HG03520 (cell line): Measurements from ENCODE around the gene HPN.
"Not testable (repeated sequence)": the region's sequence is repeated elsewhere in the genome, so short reads cannot be mapped to it uniquely, and the experiment has no call there.

Source experiments
- ATAC-seq: cut with Tn5 transposase; IDR thresholded peaks from one replicate; pipeline ENCODE4 v1.9.1; 2021; ENCODE audit warnings: mild to moderate bottlenecking, moderate library complexity; ENCODE audit not compliant: unreplicated experiment

Gene HPN

DNA sequence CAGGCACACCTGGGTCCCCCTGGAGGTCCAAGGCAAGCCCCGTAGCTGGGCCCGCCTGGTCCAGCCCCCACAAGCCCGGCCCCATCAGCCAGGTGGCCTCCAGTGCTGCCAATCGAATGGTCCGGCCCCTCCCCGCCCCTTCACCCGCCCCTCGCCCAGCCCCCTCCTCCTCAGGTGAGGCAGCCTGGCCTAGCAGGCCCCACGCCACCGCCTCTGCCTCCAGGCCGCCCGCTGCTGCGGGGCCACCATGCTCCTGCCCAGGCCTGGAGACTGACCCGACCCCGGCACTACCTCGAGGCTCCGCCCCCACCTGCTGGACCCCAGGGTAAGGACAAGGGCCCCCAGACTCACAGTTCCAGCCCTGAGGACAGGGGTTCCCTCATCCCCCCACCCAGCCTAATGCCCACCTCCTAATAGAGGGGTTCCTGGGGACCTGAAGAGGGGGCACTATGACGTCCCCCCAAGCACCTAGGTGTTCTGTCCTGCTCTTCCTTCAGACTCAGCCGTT, at the start of gene HPN:
Gene HPN (plus strand): TSS at position 174 of the 508 bp plus-strand sequence. CDS start 786 bp downstream, outside the sequence.
- ATAC-seq, result no peak

- not testable (repeated sequence) for ATAC-seq
Observed at GRCh38 chr19:34992582-34992981, 48.9 kb upstream of the HPN start.

- no peak for ATAC-seq
Observed at GRCh38 chr19:34994286-34994642, 47.3 kb upstream of the HPN start.

DNA sequence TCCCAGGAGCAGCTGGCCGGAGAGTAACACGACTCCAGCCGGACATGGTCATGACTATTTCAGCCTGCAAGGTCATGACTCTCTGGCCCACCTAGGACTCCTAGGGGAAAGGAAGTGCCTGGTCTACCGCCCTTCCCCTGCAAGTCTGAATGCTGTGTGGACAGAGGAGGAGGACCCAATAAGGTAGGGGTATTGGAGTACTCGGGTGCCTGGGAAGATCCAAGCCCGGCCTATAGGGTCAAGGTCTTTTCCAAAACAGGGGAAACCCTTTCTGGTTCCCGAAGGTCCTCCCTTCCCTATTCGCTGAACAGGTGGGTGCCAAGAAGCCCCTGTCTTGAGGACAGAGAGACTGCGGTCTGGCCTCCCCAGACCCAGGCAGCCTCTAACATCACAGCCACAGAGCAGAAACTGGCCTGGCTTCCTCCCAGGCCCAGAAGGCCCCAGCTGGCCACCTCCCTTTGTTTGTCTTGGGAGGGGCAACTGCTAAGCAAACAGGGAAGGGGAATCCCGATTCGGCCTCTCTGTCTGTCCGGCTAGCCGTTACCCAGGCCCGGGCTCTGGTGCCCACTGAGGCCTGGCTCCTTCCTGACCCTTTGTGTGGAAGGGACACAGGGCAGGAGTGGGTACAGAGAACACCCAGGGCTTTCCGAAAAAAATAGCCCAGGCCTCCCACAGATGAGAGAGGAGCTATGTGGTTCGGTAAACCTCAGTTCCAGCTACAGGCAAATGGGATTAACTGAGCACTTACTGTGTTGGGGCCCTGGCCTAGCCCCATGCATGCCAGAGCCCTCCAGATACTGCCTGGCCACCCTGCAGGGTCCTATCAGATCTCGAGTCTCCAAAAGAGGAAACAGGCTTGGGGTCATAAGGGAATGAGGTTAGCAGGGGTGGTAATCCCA, 46.6 kb upstream of the HPN start:
- no peak for ATAC-seq

GRCh38 chr19:34995551-34995950, 46.0 kb upstream of the HPN start:
- no peak for ATAC-seq

DNA sequence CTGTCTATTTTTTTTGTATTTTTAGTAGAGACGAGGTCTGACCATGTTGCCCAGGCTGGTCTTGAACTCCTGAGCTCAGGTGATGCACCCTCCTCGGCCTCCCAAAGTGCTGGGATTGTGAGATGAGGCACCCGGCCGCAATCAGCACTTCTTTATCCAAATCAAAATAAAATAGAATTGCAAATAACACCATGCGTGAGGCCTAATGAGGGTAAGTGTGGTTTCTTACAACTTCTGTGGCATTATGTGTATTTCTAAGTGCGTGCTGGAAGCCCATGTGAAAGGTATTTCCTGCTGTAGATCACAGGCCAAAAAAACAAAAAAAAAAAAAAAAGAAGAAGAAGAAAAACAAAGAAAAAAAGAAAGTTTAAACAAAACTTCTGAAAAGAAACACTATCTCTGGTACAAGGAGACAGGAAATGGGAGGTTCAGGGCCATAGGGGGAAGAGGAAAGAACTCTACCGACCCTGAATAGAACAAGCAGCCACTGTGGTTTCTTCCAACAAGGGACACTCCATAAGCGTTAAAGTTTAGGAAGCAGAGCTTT, 44.4 kb upstream of the HPN start:
- ATAC-seq, result no peak

DNA sequence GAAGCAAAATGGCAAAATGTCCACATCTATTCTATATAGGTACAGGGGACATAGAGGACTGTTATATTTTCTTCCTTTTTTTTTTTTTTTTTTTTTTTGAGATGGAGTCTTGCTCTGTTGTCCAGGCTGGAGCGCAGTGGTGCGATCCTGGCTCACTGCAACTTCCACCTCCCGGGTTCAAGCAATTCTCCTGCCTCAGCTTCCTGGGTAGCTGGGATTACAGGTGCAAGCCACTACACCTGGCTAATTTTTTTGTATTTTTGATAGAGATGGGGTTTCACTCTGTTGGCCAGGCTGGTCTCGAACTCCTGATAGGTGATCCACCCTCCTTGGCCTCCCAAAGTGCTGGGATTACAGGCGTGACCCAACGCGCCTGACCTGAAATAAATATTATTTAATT, 43.3 kb upstream of the HPN start:
- ATAC-seq, result not testable (repeated sequence)

DNA sequence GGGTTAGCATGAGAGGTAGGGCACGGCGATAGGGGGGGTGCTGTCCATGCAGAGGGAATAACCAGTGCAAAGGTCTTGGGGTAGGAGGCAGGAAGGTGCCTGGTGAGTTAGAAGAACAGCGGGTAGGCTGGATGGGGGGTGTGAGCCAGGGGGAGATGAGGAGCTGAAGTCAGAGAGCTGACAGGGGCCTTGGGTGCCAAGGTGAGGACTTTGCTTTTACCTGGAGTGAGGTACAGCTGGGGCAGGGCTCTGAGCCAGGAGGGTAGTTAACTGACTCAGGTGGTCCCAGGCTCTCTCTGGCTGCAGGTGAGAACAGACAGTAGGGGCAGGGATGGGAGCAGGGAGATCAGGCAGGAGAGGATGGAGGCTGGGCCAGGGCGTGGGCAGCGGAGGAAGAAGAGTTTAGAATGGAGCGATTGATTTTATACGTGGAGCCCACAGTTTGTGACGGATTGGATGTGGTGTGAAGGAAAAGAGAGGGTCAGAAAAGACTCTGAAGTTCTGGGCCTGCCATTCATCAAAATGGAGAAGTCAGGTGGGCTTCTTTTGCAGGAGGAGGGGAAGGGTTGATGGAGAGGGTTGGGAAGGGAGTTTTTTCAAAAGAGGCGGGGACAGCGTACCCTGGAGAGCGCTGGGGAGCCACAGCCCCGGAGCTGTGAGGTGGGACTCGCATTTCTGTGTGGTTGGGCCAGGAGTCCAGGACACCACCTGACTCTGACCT, 42.6 kb upstream of the HPN start:
- ATAC-seq, result no peak

- ATAC-seq, result peak; percentile 46
Observed at GRCh38 chr19:34999498-35000337, 41.8 kb upstream of the HPN start, which contains the start of gene GRAMD1A. TSS of gene GRAMD1A (plus strand) at chr19:35000323. CDS start at chr19:35000479, 156 bp downstream.

- ATAC-seq, result no peak
Observed at GRCh38 chr19:35000338-35000646, 41.2 kb upstream of the HPN start.

- ATAC-seq, result no peak
Observed at GRCh38 chr19:35000647-35001501, 40.6 kb upstream of the HPN start.

- ATAC-seq, result no peak
Observed at GRCh38 chr19:35002037-35002535, 39.4 kb upstream of the HPN start.

- no peak for ATAC-seq
Observed at GRCh38 chr19:35004517-35005255, 36.8 kb upstream of the HPN start.

- no peak for ATAC-seq
Observed at GRCh38 chr19:35005256-35005977, 36.1 kb upstream of the HPN start.

- ATAC-seq, result not testable (repeated sequence)
Observed at GRCh38 chr19:35006007-35006341, 35.5 kb upstream of the HPN start.

DNA sequence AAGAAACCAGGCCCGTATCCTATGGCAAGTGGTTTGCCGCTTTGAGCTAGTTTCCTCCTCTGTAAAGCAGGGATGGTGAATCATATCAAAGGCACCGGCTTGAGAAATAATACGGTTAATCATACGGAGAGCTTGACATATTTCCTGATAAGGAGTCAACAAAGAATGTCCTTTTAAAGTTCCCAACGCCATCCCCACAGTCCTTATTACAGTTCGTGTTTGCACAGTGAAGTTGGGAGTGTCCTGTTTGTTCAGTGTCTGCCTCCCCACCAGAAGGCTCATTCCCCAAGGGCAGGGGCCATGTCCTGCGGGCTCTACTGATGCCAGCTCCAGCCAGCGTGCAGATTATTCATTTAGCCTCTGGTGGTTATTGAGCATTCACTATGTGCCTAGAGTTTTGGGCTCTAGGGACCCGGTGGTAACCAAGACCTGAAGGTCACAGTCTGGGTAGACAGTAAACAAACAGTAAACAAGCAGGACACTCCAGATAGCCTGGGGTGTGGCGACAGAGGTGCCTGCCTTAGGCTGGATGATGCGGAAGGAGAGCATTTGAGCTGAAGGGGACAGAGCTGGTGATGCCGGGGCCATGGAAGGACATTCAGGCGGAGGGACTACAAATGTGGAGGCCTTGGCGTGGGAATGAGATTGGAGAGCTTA, 35.1 kb upstream of the HPN start:
- ATAC-seq, result no peak

DNA sequence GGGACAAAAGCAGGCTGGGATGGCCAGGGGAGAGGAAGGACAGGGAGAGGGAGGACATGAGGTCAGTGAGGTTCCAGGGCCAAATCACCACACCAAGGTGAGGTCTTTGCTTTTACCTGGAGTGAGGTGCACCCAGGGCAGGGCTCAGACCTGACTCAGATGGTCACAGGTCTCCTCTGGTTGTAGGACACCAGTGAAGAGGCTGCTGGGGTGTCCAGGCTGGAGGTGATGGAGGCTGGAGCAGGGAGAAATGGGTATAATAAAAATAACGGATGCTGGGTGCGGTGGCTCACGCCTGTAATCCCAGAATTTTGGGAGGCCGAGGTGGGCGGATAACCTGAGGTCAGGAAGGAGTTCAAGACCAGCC, 34.5 kb upstream of the HPN start:
- no peak for ATAC-seq

- ATAC-seq, result not testable (repeated sequence)
Observed at GRCh38 chr19:35007427-35007826, 34.1 kb upstream of the HPN start.
